ACC112 (cell line): ENCODE data around the gene TRAF4.
"Not testable (repeated sequence)": the region's sequence is repeated elsewhere in the genome, so short reads cannot be mapped to it uniquely, and the experiment has no call there.

ENCODE experiments used
- H2AFZ ChIP-seq: fragments of 200-600 bp; sonication (generic); one replicate; pipeline ENCODE4 v1.6.0; 2017; ENCODE audit warnings: antibody characterized with exemption, low read length; ENCODE audit not compliant: unreplicated experiment
- H3K27ac ChIP-seq: fragments of 200-600 bp; sonication (generic); 2 replicates; pipeline ENCODE4 v1.5.1; 2014; ENCODE audit warnings: low read depth, mild to moderate bottlenecking, antibody characterized with exemption, low read length, moderate library complexity
- H3K27me3 ChIP-seq: fragments of 200-600 bp; sonication (generic); 2 replicates; pipeline ENCODE4 v1.6.1; 2014; ENCODE audit warnings: mild to moderate bottlenecking, antibody characterized with exemption, low read length, moderate library complexity, mixed read lengths; ENCODE audit not compliant: insufficient read depth
- H3K36me3 ChIP-seq: fragments of 200-600 bp; sonication (generic); 2 replicates; pipeline ENCODE4 v1.6.1; 2016; ENCODE audit warnings: mild to moderate bottlenecking, antibody characterized with exemption, low read length, moderate library complexity, mixed read lengths; ENCODE audit not compliant: insufficient read depth
- H3K4me1 ChIP-seq: fragments of 200-600 bp; sonication (generic); one replicate; pipeline ENCODE4 v1.6.1; 2016; ENCODE audit warnings: low read length, mixed read lengths; ENCODE audit not compliant: insufficient read depth, unreplicated experiment, control insufficient read depth
- H3K4me3 ChIP-seq: fragments of 200-600 bp; sonication (generic); 2 replicates; pipeline ENCODE4 v1.5.1; 2014; ENCODE audit warnings: mild to moderate bottlenecking, low read depth, low read length
- H3K79me2 ChIP-seq: fragments of 200-600 bp; sonication (generic); one replicate; pipeline ENCODE4 v1.6.0; 2016; ENCODE audit warnings: low read length; ENCODE audit not compliant: control insufficient read depth, unreplicated experiment, insufficient read depth

The TRAF4 gene

GRCh38 chr17:28734712-28735241 lies 9.0 kb upstream of the TRAF4 start:
- Histone ChIP-seq H2AFZ (no peak overlapping the region), H3K27me3 (no peaks in the 10 kb centered on the region), H3K27ac (no peak overlapping the region)

GRCh38 chr17:28735242-28735722 lies 8.5 kb upstream of the TRAF4 start:
- Histone ChIP-seq H3K27me3 (no peaks in the 10 kb centered on the region), H3K4me1 (no peaks in the 10 kb centered on the region), H3K4me3 (no peak overlapping the region), H3K27ac (no peak overlapping the region), H3K36me3 (no peaks in the 10 kb centered on the region), H3K79me2 (no peaks in the 10 kb centered on the region), H2AFZ (no peak overlapping the region)

More at GRCh38 chr17:28734712-28735241, 9.0 kb upstream of the TRAF4 start:
- no peaks in the 10 kb centered on the region for H3K36me3 ChIP-seq
- no peaks in the 10 kb centered on the region for H3K79me2 ChIP-seq
- no peaks in the 10 kb centered on the region for H3K4me1 ChIP-seq
- no peak overlapping the region for H3K4me3 ChIP-seq

- H3K4me3 ChIP-seq, H3K36me3 ChIP-seq, H3K79me2 ChIP-seq, H3K4me1 ChIP-seq, H3K27ac ChIP-seq, H2AFZ ChIP-seq, H3K27me3 ChIP-seq: not testable (repeated sequence)
These were observed 7.7 kb upstream of the TRAF4 start for GRCh38 chr17:28735913-28736769.

- no peaks in the 10 kb centered on the region for H3K4me1 ChIP-seq
- H3K27ac ChIP-seq, result no peak overlapping the region
These were observed 6.5 kb upstream of the TRAF4 start for GRCh38 chr17:28737316-28737715.

GRCh38 chr17:28737770-28738679 lies 5.8 kb upstream of the TRAF4 start:
- no peaks in the 10 kb centered on the region for H3K36me3 ChIP-seq
- H3K4me3 ChIP-seq, result no peak overlapping the region
- no peak overlapping the region for H3K27ac ChIP-seq
- no peaks in the 10 kb centered on the region for H3K27me3 ChIP-seq
- no peak overlapping the region for H2AFZ ChIP-seq
- peaks cover 5% of the 10 kb centered on the region for H3K4me1 ChIP-seq
- H3K79me2 ChIP-seq, result no peaks in the 10 kb centered on the region

More at GRCh38 chr17:28737316-28737715, 6.5 kb upstream of the TRAF4 start:
- H2AFZ ChIP-seq, result no peak overlapping the region
- no peaks in the 10 kb centered on the region for H3K27me3 ChIP-seq
- no peak overlapping the region for H3K4me3 ChIP-seq
- no peaks in the 10 kb centered on the region for H3K36me3 ChIP-seq
- no peaks in the 10 kb centered on the region for H3K79me2 ChIP-seq

- Histone ChIP-seq H3K4me3 (no peak overlapping the region), H3K4me1 (peaks cover 5% of the 10 kb centered on the region), H2AFZ (no peak overlapping the region), H3K27me3 (no peaks in the 10 kb centered on the region), H3K27ac (no peak overlapping the region), H3K36me3 (no peaks in the 10 kb centered on the region), H3K79me2 (no peaks in the 10 kb centered on the region)
These were observed 5.0 kb upstream of the TRAF4 start for GRCh38 chr17:28738680-28739384.

GRCh38 chr17:28740406-28741357 lies 3.1 kb upstream of the TRAF4 start:
- peaks cover 15% of the 10 kb centered on the region for H3K79me2 ChIP-seq
- no peak overlapping the region for H3K27ac ChIP-seq

GRCh38 chr17:28741358-28742349 lies 2.2 kb upstream of the TRAF4 start:
- Histone ChIP-seq H3K27me3 (no peaks in the 10 kb centered on the region), H3K27ac (no peak overlapping the region), H3K36me3 (no peaks in the 10 kb centered on the region)

More at GRCh38 chr17:28740406-28741357, 3.1 kb upstream of the TRAF4 start:
- no peak overlapping the region for H2AFZ ChIP-seq
- H3K27me3 ChIP-seq, result no peaks in the 10 kb centered on the region
- no peaks in the 10 kb centered on the region for H3K36me3 ChIP-seq
- no peak overlapping the region for H3K4me3 ChIP-seq
- H3K4me1 ChIP-seq, result peaks cover 7% of the 10 kb centered on the region

More at GRCh38 chr17:28741358-28742349, 2.2 kb upstream of the TRAF4 start:
- Histone ChIP-seq H3K79me2 (peaks cover 25% of the 10 kb centered on the region), H2AFZ (no peak overlapping the region), H3K4me3 (no peak overlapping the region), H3K4me1 (peaks cover 16% of the 10 kb centered on the region)
